ENCODE results near the gene SLC15A1.
"Not testable (repeated sequence)": the region's sequence is repeated elsewhere in the genome, so short reads cannot be mapped to it uniquely, and the experiment has no call there.

Gene SLC15A1

GRCh38 chr13:98781045-98781444, 28.6 kb upstream of the SLC15A1 start:
- FAIRE-seq = no peak

- no peak for FAIRE-seq
Measured at GRCh38 chr13:98780451-98780850, 28.0 kb upstream of the SLC15A1 start.

GRCh38 chr13:98779695-98780094, 27.2 kb upstream of the SLC15A1 start:
- no peak for FAIRE-seq

DNA sequence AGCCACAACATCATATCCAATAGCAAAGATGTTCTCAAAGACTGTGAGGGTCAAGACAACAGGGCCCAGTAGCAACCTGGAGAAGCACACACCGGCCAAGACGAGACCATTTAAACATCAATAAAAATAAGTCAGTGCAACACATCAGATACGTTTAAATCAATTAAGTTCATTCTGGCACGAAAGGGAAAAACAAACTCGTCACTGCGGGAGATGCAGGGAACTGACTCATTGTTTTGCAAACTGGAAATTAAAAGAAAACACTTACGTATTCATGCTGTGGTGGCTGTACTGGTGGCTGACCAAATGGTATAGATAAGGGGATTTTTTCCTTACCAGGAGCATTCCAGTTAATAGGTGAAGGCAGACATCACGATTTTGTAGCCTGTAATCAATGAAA, 26.3 kb upstream of the SLC15A1 start:
- FAIRE-seq = no peak

DNA sequence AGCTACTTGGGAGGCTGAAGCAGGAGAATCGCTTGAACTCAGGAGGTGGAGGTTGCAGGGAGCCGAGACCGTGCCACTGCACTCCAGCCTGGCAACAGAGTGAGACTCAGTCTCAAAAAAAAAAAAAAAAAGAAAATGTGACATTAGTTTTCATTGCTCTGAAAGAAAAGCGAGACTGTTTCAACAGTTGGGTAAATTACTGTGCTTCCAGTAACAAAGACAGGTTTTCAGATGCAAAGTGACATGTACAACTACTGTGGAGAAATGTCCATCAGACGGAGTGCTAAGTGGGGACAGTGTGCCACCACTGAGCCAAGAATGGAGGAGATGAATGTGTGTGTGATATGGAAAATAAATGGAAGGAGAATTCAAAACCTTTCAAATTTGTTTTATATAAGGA, 24.2 kb upstream of the SLC15A1 start:
- FAIRE-seq = no peak

- no peak for FAIRE-seq
Measured at GRCh38 chr13:98775844-98776598, 23.5 kb upstream of the SLC15A1 start.

- FAIRE-seq = no peak
Measured at GRCh38 chr13:98775386-98775785, 22.9 kb upstream of the SLC15A1 start.

DNA sequence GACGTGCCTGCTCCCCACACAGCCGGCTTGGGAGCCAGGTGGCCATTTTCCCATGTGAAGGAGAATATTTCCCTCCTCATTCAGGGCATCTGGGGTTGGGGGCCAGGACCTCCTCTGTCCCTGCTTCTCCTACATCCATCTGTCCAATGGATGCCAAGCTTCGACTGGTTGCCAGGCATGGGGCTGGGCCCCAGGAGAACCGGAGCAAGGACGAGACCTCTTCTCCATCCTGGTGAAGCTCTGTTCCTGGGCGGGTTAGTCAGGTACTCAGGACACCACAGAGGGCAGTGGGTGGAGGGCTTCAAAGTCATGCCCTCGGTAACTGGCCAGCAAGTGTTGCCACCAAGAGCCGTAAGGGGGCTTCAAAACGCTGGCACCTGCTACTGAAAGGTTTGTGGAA, 22.3 kb upstream of the SLC15A1 start:
- FAIRE-seq = no peak

GRCh38 chr13:98773921-98774320, 21.4 kb upstream of the SLC15A1 start:
- no peak for FAIRE-seq

GRCh38 chr13:98772794-98773452, 20.5 kb upstream of the SLC15A1 start:
- no peak for FAIRE-seq

DNA sequence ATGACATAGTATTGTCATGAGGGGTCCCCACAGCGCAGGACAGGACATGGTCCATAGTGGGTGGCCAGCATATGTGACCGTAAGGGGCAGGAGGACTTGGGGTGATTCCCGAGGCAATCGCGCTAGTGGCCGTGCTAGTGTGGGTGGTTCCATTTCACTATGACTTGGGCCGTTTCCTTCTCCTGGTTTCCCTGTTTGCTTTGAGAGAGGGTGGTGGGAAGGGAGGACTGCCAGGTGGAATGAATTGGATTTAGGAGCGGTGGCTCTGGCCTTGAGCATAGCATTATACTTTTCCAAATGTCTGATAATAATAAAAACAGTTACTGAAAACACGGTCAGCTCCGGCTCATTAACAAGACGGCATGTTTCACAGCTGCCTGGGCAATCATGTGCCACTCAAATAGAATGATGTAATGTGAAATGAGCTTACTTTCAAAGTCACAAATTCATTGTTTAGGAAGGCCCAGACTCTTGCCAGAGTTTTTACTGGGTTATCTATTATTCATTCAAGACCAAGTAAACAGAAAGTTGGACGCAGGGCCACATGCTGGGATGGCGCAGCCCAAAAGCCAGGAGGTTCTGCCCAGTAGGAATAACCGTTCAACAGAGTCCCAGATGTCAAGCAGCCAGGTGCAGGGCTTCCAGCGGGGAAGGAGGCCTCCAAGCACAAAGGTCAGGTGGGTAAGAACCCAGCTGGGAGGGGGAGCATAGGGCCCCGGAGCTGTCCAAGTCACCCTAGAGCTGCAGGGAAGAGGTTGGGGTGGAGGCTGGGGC, 19.6 kb upstream of the SLC15A1 start:
- no peak for FAIRE-seq

- FAIRE-seq = no peak
Measured at GRCh38 chr13:98769736-98770135, 17.3 kb upstream of the SLC15A1 start.

DNA sequence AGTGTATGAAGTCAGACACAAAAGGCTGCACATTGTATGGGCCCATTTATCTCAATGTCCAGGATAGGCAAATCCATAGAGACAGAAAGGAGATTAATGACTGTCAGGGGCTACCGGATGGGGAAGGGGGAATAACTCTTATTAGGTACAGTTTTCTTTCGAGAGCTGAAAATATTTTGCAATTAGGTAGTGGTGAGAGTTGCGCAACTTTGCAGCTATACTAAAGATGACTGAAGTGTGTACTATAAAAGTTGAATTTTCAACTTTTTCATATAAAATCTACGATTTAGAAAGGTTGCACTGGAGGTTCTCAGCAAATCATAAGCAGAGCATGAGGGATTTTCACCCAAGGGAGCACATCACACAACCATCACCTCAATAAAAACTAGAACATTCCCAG, 16.1 kb upstream of the SLC15A1 start:
- FAIRE-seq = no peak

DNA sequence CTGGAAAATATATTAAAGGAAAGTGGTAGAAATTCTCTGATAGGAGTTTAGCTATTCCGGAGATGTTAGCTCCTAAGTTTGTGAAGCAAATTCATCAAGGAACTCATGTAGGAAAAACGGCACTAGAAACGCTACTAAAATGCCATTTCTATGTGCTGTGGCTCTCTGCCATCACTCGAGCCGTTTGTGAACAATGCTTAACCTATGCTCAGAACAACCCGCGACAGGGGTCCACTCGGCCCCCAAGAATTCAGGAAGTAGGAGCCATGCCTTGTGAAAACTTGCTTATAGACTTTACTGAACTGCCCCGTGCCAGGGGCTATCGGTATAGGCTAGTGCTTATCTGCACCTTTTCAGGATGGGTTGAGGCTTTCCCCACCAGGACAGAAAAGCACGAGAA, 14.2 kb upstream of the SLC15A1 start:
- FAIRE-seq = no peak

DNA sequence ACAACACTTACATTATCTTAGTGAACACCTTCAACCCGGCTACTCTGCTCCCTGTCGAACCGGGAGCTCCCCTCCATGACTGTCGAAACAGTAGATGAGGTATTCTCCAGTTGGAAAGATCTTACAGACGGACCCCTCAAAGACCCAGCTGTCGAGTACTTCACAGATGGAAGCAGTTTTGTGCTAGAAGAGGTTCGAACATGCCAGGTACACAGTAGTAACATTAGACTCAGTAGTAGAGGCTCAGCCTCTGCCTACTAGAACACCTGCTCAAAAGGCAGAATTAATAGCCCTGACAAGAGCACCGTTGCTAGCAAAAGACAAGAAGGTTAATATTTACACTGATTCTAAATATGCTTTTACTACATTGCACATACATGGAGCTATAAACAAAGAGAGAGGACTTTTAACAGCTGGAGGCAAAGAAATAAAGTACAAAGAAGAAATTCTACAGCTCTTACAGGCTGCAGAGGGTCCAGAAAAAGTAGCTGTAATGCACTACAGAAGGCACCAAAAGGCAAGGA, 13.6 kb upstream of the SLC15A1 start:
- no peak for FAIRE-seq

DNA sequence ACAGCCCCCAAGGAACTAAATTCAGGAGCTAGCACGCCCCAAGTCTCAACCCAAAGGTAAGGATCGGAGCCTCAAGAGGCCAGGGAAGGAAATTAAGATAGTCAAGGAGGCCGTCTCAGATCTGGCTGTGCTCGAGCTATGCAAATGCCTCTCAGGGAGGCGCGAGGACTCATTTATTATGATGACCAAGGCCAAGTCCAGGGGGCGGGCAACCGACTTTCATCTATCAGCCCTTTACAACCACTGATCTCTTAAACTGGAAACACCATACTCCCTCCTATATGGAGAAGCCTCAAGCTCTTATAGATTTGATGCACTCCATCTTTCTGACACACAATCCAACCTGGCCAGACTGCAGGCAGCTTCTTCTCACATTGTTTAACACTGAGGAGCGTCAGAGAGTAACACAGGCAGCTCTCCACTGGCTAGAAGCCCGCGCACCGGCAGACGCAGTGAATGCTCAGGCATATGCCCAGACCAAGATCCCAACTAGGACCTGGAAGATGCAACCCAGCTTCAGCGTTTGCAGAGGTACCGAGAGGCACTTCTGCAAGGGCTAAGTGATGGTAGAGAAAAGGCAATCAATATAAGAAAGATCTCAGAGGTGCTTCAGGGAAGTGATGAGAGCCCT, 9.6 kb upstream of the SLC15A1 start:
- FAIRE-seq = no peak

GRCh38 chr13:98761126-98761985, 8.9 kb upstream of the SLC15A1 start:
- no peak for FAIRE-seq

DNA sequence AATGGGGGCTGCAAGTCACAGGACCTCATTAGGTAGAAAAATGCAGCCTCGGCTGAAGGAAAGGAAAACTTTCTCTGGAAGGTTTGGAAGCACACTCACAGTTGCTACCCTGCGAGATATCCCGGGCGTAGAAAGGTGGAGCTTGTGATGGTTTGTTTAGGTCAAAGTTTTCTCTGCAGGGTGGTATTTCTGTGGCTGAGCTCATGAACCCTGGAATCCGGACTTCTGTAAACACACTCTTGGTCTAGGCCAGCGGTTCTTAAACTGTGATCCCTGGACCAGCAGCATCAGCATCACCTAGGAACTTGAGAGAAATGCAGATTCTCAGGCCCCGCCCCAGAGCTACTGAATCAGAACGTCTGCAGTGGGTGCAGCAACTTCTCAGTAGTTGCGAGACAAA, 3.3 kb upstream of the SLC15A1 start:
- FAIRE-seq = no peak

- FAIRE-seq = no peak
Measured at GRCh38 chr13:98755116-98755515, 2.6 kb upstream of the SLC15A1 start.

DNA sequence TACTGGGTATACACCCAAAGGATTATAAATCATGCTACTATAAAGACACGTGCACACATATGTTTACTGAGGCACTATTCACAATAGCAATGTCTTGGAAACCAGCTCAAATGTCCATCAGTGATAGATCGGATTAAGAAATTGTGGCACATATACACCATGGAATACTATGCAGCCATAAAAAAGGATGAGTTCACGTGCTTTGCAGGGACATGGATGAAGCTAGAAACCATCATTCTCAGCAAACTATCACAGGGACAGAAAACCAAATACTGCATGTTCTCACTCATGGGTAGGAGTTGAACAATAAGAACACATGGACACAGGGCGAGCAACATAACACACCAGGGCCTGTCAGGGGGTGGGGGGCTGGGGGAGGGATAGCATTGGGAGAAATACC, 2.0 kb upstream of the SLC15A1 start:
- FAIRE-seq = not testable (repeated sequence)

GRCh38 chr13:98751861-98752466, 508 bp downstream of the SLC15A1 start:
- no peak for FAIRE-seq

- no peak for FAIRE-seq
Measured at GRCh38 chr13:98751367-98751782, 1.1 kb downstream of the SLC15A1 start.
